Gastrocnemius medialis (tissue), 4 donors: ENCODE results near the gene MAD2L2.

Experiments
- POLR2A ChIP-seq, 2 donors: fragments of 450-650 bp; IDR thresholded peaks; one replicate each; pipeline ENCODE4 v1.6.1; 2017; ENCODE audit warnings: antibody characterized with exemption in 2 of 2, mild to moderate bottlenecking in 2 of 2, moderate library complexity in 2 of 2
- TF ChIP-seq, protein P1 (sequence below), 5 experiments: fragments of 450-650 bp in 3 of 5; fragments of 200-600 bp in 2 of 5; sonication (generic) in 2 of 5; IDR thresholded peaks in 4 of 5; conservative IDR thresholded peaks in 1 of 5; 1 replicate in 4 of 5; 2 replicates in 1 of 5; pipeline ENCODE4 v1.5.1; 2016 to 2019; ENCODE audit warnings: antibody characterized with exemption in 5 of 5, mild to moderate bottlenecking in 3 of 5, moderate library complexity in 3 of 5

GRCh38 chr1:11720525-11720924 lies 39.6 kb upstream of the MAD2L2 start:
- no peak for TF ChIP-seq POLR2A (IDR thresholded peaks at IDR 0.05)
- TF ChIP-seq, protein P1, sequence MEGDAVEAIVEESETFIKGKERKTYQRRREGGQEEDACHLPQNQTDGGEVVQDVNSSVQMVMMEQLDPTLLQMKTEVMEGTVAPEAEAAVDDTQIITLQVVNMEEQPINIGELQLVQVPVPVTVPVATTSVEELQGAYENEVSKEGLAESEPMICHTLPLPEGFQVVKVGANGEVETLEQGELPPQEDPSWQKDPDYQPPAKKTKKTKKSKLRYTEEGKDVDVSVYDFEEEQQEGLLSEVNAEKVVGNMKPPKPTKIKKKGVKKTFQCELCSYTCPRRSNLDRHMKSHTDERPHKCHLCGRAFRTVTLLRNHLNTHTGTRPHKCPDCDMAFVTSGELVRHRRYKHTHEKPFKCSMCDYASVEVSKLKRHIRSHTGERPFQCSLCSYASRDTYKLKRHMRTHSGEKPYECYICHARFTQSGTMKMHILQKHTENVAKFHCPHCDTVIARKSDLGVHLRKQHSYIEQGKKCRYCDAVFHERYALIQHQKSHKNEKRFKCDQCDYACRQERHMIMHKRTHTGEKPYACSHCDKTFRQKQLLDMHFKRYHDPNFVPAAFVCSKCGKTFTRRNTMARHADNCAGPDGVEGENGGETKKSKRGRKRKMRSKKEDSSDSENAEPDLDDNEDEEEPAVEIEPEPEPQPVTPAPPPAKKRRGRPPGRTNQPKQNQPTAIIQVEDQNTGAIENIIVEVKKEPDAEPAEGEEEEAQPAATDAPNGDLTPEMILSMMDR (IDR thresholded peaks at IDR 0.05 in 4 of 5, conservative IDR thresholded peaks at IDR 0.05 in 1 of 5) = no peak
